Kidney epithelial cell (primary cell): ENCODE data around the gene HS3ST2. TPM values are rescaled to one million over a fixed set of nuclear protein-coding genes. Genes with fewer than 3 reads are reported as not detected.

ENCODE experiments used
- DNase-seq: peaks from one replicate; pipeline ENCODE4 v3.0.0-alpha.2; 2010; ENCODE audit warnings: low read depth
- H3K27me3 ChIP-seq: 2 replicates; pipeline ENCODE4 v1.6.0; 2011; ENCODE audit warnings: low read length; ENCODE audit not compliant: control insufficient read depth, insufficient read depth
- H3K36me3 ChIP-seq: 2 replicates; pipeline ENCODE4 v1.5.1; 2011; ENCODE audit warnings: low read length; ENCODE audit not compliant: control insufficient read depth, insufficient read depth
- H3K4me3 ChIP-seq: 2 replicates; pipeline ENCODE4 v1.5.1; 2011; ENCODE audit warnings: low read depth, mild to moderate bottlenecking, control low read depth, low read length
- CTCF ChIP-seq: IDR thresholded peaks from 2 replicates; pipeline ENCODE4 v1.5.1; 2011; ENCODE audit warnings: mild to moderate bottlenecking, moderate library complexity, low read length, control low read depth, inconsistent platforms; ENCODE audit not compliant: insufficient read depth, poor library complexity, severe bottlenecking
- total RNA-seq: library from RNA; depleted of rRNA; stranded (reverse); fragments of >200 nt; gene quantifications from 2 replicates; pipeline ENCODE4 v1.2.3, GENCODE V29; 2015

Gene HS3ST2
- total RNA-seq, 1 donor from 2014 or later, result 2.5 TPM

GRCh38 chr16:22775220-22775922 is 38.6 kb upstream of the HS3ST2 start:
- DNase-seq, result no peak
- no peaks in the 10 kb centered on the region for H3K27me3 ChIP-seq
- no peak for TF ChIP-seq CTCF

GRCh38 chr16:22781480-22781879 is 32.5 kb upstream of the HS3ST2 start:
- no peak for DNase-seq
- no peak for TF ChIP-seq CTCF
- H3K36me3 ChIP-seq, result no peaks in the 10 kb centered on the region
- H3K4me3 ChIP-seq, result no peak overlapping the region
- no peaks in the 10 kb centered on the region for H3K27me3 ChIP-seq

More at GRCh38 chr16:22775220-22775922, 38.6 kb upstream of the HS3ST2 start:
- Histone ChIP-seq H3K36me3 (no peaks in the 10 kb centered on the region), H3K4me3 (no peak overlapping the region)

GRCh38 chr16:22782314-22782713 is 31.6 kb upstream of the HS3ST2 start:
- no peak overlapping the region for H3K4me3 ChIP-seq
- H3K36me3 ChIP-seq, result no peaks in the 10 kb centered on the region
- TF ChIP-seq CTCF, result no peak
- H3K27me3 ChIP-seq, result no peaks in the 10 kb centered on the region
- no peak for DNase-seq

- Histone ChIP-seq H3K27me3 (no peaks in the 10 kb centered on the region), H3K4me3 (no peak overlapping the region), H3K36me3 (no peaks in the 10 kb centered on the region)
- no peak for TF ChIP-seq CTCF
- DNase-seq, result no peak
Observed at GRCh38 chr16:22784690-22785214, 29.2 kb upstream of the HS3ST2 start.

GRCh38 chr16:22785552-22785951 is 28.4 kb upstream of the HS3ST2 start:
- TF ChIP-seq CTCF, result no peak

GRCh38 chr16:22786284-22786683 is 27.7 kb upstream of the HS3ST2 start:
- no peak for TF ChIP-seq CTCF
- Histone ChIP-seq H3K4me3 (no peak overlapping the region), H3K27me3 (no peaks in the 10 kb centered on the region), H3K36me3 (no peaks in the 10 kb centered on the region)
- no peak for DNase-seq

More at GRCh38 chr16:22785552-22785951, 28.4 kb upstream of the HS3ST2 start:
- no peak for DNase-seq
- Histone ChIP-seq H3K27me3 (no peaks in the 10 kb centered on the region), H3K36me3 (no peaks in the 10 kb centered on the region), H3K4me3 (no peak overlapping the region)
